Measurements from ENCODE around the gene TSC22D3. TPM values are rescaled to one million over a fixed set of nuclear protein-coding genes. Genes with fewer than 3 reads are reported as not detected.

The TSC22D3 gene
- total RNA-seq, 1 donor from 2014 or later, result 30.3 TPM

GRCh38 chrX:107763647-107764046, 11.9 kb downstream of the TSC22D3 start:
- peaks cover 28 to 49% (median 48%) of the 10 kb centered on the region in 3 donors for H3K4me1 ChIP-seq (ENCODE audit: control insufficient read depth in 3 of 3, insufficient read depth in 3 of 3, low read length in 3 of 3)
- no peaks in the 10 kb centered on the region for H3K9me3 ChIP-seq (ENCODE audit: control insufficient read depth in 3 of 3, low read length in 3 of 3)
- H3K27ac ChIP-seq (ENCODE audit: low read depth, low read length), result peak overlapping the region; percentile 55
- no peak overlapping the region for H3K9ac ChIP-seq (ENCODE audit: low read depth in 1 of 3, low read length in 3 of 3)
- no peaks in the 10 kb centered on the region for H3K36me3 ChIP-seq (ENCODE audit: control insufficient read depth in 3 of 3, insufficient read depth in 3 of 3, low read length in 3 of 3)
- H3K4me3 ChIP-seq (ENCODE audit: low read length in 3 of 3), result no peak overlapping the region
- peaks cover 0 to 8% (median 0%) of the 10 kb centered on the region in 3 donors for H3K27me3 ChIP-seq (ENCODE audit: control insufficient read depth in 3 of 3, insufficient read depth in 3 of 3, low read length in 3 of 3)

GRCh38 chrX:107760304-107761077, 15.1 kb downstream of the TSC22D3 start:
- H3K4me1 ChIP-seq (ENCODE audit: control insufficient read depth in 3 of 3, insufficient read depth in 3 of 3, low read length in 3 of 3), result peaks cover 38 to 59% (median 55%) of the 10 kb centered on the region in 3 donors
- H3K27ac ChIP-seq (ENCODE audit: low read depth, low read length), result peak overlapping the region; percentile 41
- H3K36me3 ChIP-seq (ENCODE audit: control insufficient read depth in 3 of 3, insufficient read depth in 3 of 3, low read length in 3 of 3), result no peaks in the 10 kb centered on the region

GRCh38 chrX:107758231-107758766, 17.3 kb downstream of the TSC22D3 start:
- H3K9me3 ChIP-seq (ENCODE audit: control insufficient read depth in 3 of 3, low read length in 3 of 3), result no peaks in the 10 kb centered on the region
- H3K36me3 ChIP-seq (ENCODE audit: control insufficient read depth in 3 of 3, insufficient read depth in 3 of 3, low read length in 3 of 3), result no peaks in the 10 kb centered on the region
- peaks cover 0 to 5% (median 0%) of the 10 kb centered on the region in 3 donors for H3K27me3 ChIP-seq (ENCODE audit: control insufficient read depth in 3 of 3, insufficient read depth in 3 of 3, low read length in 3 of 3)
- H3K9ac ChIP-seq (ENCODE audit: low read depth in 1 of 3, low read length in 3 of 3), result no peak overlapping the region
- peaks cover 43 to 56% (median 55%) of the 10 kb centered on the region in 3 donors for H3K4me1 ChIP-seq (ENCODE audit: control insufficient read depth in 3 of 3, insufficient read depth in 3 of 3, low read length in 3 of 3)
- H3K4me3 ChIP-seq (ENCODE audit: low read length in 3 of 3), result no peak overlapping the region
- no peak overlapping the region for H3K27ac ChIP-seq (ENCODE audit: low read depth, low read length)

More at GRCh38 chrX:107760304-107761077, 15.1 kb downstream of the TSC22D3 start:
- no peak overlapping the region for H3K9ac ChIP-seq (ENCODE audit: low read depth in 1 of 3, low read length in 3 of 3)
- H3K4me3 ChIP-seq (ENCODE audit: low read length in 3 of 3), result no peak overlapping the region
- peaks cover 0 to 5% (median 0%) of the 10 kb centered on the region in 3 donors for H3K27me3 ChIP-seq (ENCODE audit: control insufficient read depth in 3 of 3, insufficient read depth in 3 of 3, low read length in 3 of 3)
- H3K9me3 ChIP-seq (ENCODE audit: control insufficient read depth in 3 of 3, low read length in 3 of 3), result no peaks in the 10 kb centered on the region

GRCh38 chrX:107755721-107756120, 19.9 kb downstream of the TSC22D3 start:
- peaks cover 46 to 61% (median 61%) of the 10 kb centered on the region in 3 donors for H3K4me1 ChIP-seq (ENCODE audit: control insufficient read depth in 3 of 3, insufficient read depth in 3 of 3, low read length in 3 of 3)
- H3K4me3 ChIP-seq (ENCODE audit: low read length in 3 of 3), result peak overlapping the region in 2 of 3 donors; percentile 22 to 23
- peak overlapping the region in 2 of 3 donors; percentile 4 to 33 for H3K9ac ChIP-seq (ENCODE audit: low read depth in 1 of 3, low read length in 3 of 3)
- H3K27me3 ChIP-seq (ENCODE audit: control insufficient read depth in 3 of 3, insufficient read depth in 3 of 3, low read length in 3 of 3), result peaks cover 0 to 1% (median 0%) of the 10 kb centered on the region in 3 donors
- H3K36me3 ChIP-seq (ENCODE audit: control insufficient read depth in 3 of 3, insufficient read depth in 3 of 3, low read length in 3 of 3), result no peaks in the 10 kb centered on the region
- H3K9me3 ChIP-seq (ENCODE audit: control insufficient read depth in 3 of 3, low read length in 3 of 3), result no peaks in the 10 kb centered on the region
- peak overlapping the region; percentile 85 for H3K27ac ChIP-seq (ENCODE audit: low read depth, low read length)

GRCh38 chrX:107753187-107753586, 22.4 kb downstream of the TSC22D3 start:
- H3K4me1 ChIP-seq (ENCODE audit: control insufficient read depth in 3 of 3, insufficient read depth in 3 of 3, low read length in 3 of 3), result peaks cover 51 to 74% (median 71%) of the 10 kb centered on the region in 3 donors
- no peak overlapping the region for H3K9ac ChIP-seq (ENCODE audit: low read depth in 1 of 3, low read length in 3 of 3)
- no peak overlapping the region for H3K27ac ChIP-seq (ENCODE audit: low read depth, low read length)

GRCh38 chrX:107752714-107753113, 22.9 kb downstream of the TSC22D3 start:
- Histone ChIP-seq H3K27ac (ENCODE audit: low read depth, low read length) (no peak overlapping the region), H3K36me3 (ENCODE audit: control insufficient read depth in 3 of 3, insufficient read depth in 3 of 3, low read length in 3 of 3) (no peaks in the 10 kb centered on the region), H3K9ac (ENCODE audit: low read depth in 1 of 3, low read length in 3 of 3) (no peak overlapping the region), H3K27me3 (ENCODE audit: control insufficient read depth in 3 of 3, insufficient read depth in 3 of 3, low read length in 3 of 3) (no peaks in the 10 kb centered on the region), H3K9me3 (ENCODE audit: control insufficient read depth in 3 of 3, low read length in 3 of 3) (no peaks in the 10 kb centered on the region), H3K4me3 (ENCODE audit: low read length in 3 of 3) (no peak overlapping the region), H3K4me1 (ENCODE audit: control insufficient read depth in 3 of 3, insufficient read depth in 3 of 3, low read length in 3 of 3) (peaks cover 55 to 77% (median 75%) of the 10 kb centered on the region in 3 donors)

More at GRCh38 chrX:107753187-107753586, 22.4 kb downstream of the TSC22D3 start:
- no peaks in the 10 kb centered on the region for H3K9me3 ChIP-seq (ENCODE audit: control insufficient read depth in 3 of 3, low read length in 3 of 3)
- H3K27me3 ChIP-seq (ENCODE audit: control insufficient read depth in 3 of 3, insufficient read depth in 3 of 3, low read length in 3 of 3), result no peaks in the 10 kb centered on the region
- no peaks in the 10 kb centered on the region for H3K36me3 ChIP-seq (ENCODE audit: control insufficient read depth in 3 of 3, insufficient read depth in 3 of 3, low read length in 3 of 3)
- no peak overlapping the region for H3K4me3 ChIP-seq (ENCODE audit: low read length in 3 of 3)

- H3K9me3 ChIP-seq (ENCODE audit: control insufficient read depth in 3 of 3, low read length in 3 of 3), result no peaks in the 10 kb centered on the region
- H3K9ac ChIP-seq (ENCODE audit: low read depth in 1 of 3, low read length in 3 of 3), result no peak overlapping the region
- H3K4me1 ChIP-seq (ENCODE audit: control insufficient read depth in 3 of 3, insufficient read depth in 3 of 3, low read length in 3 of 3), result peaks cover 59 to 83% (median 79%) of the 10 kb centered on the region in 3 donors
- H3K36me3 ChIP-seq (ENCODE audit: control insufficient read depth in 3 of 3, insufficient read depth in 3 of 3, low read length in 3 of 3), result no peaks in the 10 kb centered on the region
- no peaks in the 10 kb centered on the region for H3K27me3 ChIP-seq (ENCODE audit: control insufficient read depth in 3 of 3, insufficient read depth in 3 of 3, low read length in 3 of 3)
- H3K27ac ChIP-seq (ENCODE audit: low read depth, low read length), result peak overlapping the region; percentile 31
- no peak overlapping the region for H3K4me3 ChIP-seq (ENCODE audit: low read length in 3 of 3)
Measured at GRCh38 chrX:107752043-107752442, 23.5 kb downstream of the TSC22D3 start.

GRCh38 chrX:107750861-107751445, 24.6 kb downstream of the TSC22D3 start:
- Histone ChIP-seq H3K27ac (ENCODE audit: low read depth, low read length) (peak overlapping the region; percentile 34), H3K9ac (ENCODE audit: low read depth in 1 of 3, low read length in 3 of 3) (no peak overlapping the region), H3K36me3 (ENCODE audit: control insufficient read depth in 3 of 3, insufficient read depth in 3 of 3, low read length in 3 of 3) (no peaks in the 10 kb centered on the region), H3K4me1 (ENCODE audit: control insufficient read depth in 3 of 3, insufficient read depth in 3 of 3, low read length in 3 of 3) (peaks cover 59 to 83% (median 79%) of the 10 kb centered on the region in 3 donors), H3K9me3 (ENCODE audit: control insufficient read depth in 3 of 3, low read length in 3 of 3) (no peaks in the 10 kb centered on the region), H3K4me3 (ENCODE audit: low read length in 3 of 3) (no peak overlapping the region), H3K27me3 (ENCODE audit: control insufficient read depth in 3 of 3, insufficient read depth in 3 of 3, low read length in 3 of 3) (no peaks in the 10 kb centered on the region)

GRCh38 chrX:107750263-107750662, 25.3 kb downstream of the TSC22D3 start:
- H3K27me3 ChIP-seq (ENCODE audit: control insufficient read depth in 3 of 3, insufficient read depth in 3 of 3, low read length in 3 of 3), result no peaks in the 10 kb centered on the region
- H3K4me1 ChIP-seq (ENCODE audit: control insufficient read depth in 3 of 3, insufficient read depth in 3 of 3, low read length in 3 of 3), result peaks cover 53 to 79% (median 76%) of the 10 kb centered on the region in 3 donors
- no peak overlapping the region for H3K9ac ChIP-seq (ENCODE audit: low read depth in 1 of 3, low read length in 3 of 3)
- no peaks in the 10 kb centered on the region for H3K36me3 ChIP-seq (ENCODE audit: control insufficient read depth in 3 of 3, insufficient read depth in 3 of 3, low read length in 3 of 3)
- H3K4me3 ChIP-seq (ENCODE audit: low read length in 3 of 3), result no peak overlapping the region
- no peaks in the 10 kb centered on the region for H3K9me3 ChIP-seq (ENCODE audit: control insufficient read depth in 3 of 3, low read length in 3 of 3)
- peak overlapping the region; percentile 34 for H3K27ac ChIP-seq (ENCODE audit: low read depth, low read length)

GRCh38 chrX:107748506-107748905, 27.1 kb downstream of the TSC22D3 start:
- Histone ChIP-seq H3K9me3 (ENCODE audit: control insufficient read depth in 3 of 3, low read length in 3 of 3) (no peaks in the 10 kb centered on the region), H3K4me1 (ENCODE audit: control insufficient read depth in 3 of 3, insufficient read depth in 3 of 3, low read length in 3 of 3) (peaks cover 54 to 79% (median 77%) of the 10 kb centered on the region in 3 donors), H3K27me3 (ENCODE audit: control insufficient read depth in 3 of 3, insufficient read depth in 3 of 3, low read length in 3 of 3) (no peaks in the 10 kb centered on the region), H3K9ac (ENCODE audit: low read depth in 1 of 3, low read length in 3 of 3) (peak overlapping the region in 1 of 3 donors; percentile 28), H3K36me3 (ENCODE audit: control insufficient read depth in 3 of 3, insufficient read depth in 3 of 3, low read length in 3 of 3) (no peaks in the 10 kb centered on the region), H3K27ac (ENCODE audit: low read depth, low read length) (peak overlapping the region; percentile 83), H3K4me3 (ENCODE audit: low read length in 3 of 3) (no peak overlapping the region)

Measured in skeletal muscle tissue (tissue), 4 donors.